Endometrial microvascular endothelial cells (primary cell): ENCODE measurements around the gene GET3. TPM values are rescaled to one million over a fixed set of nuclear protein-coding genes. Genes with fewer than 3 reads are reported as not detected.

Source experiments
- in situ Hi-C: cut with HindIII; loops from 2 replicates; pipeline ENCODE4 v1.10.0; 2017; ENCODE audit warnings: low sequenced_read_pairs, low pct_unique_long_range_greater_than_20kb; ENCODE audit errors: inconsistent ontology term
- total RNA-seq: library from RNA; depleted of rRNA; stranded (reverse); fragments of >200 nt; gene quantifications from one replicate; pipeline ENCODE4 v1.2.3, GENCODE V29; 2015; ENCODE audit errors: inconsistent ontology term

The GET3 gene
- total RNA-seq, 1 donor from 2014 or later: 131 TPM

DNA sequence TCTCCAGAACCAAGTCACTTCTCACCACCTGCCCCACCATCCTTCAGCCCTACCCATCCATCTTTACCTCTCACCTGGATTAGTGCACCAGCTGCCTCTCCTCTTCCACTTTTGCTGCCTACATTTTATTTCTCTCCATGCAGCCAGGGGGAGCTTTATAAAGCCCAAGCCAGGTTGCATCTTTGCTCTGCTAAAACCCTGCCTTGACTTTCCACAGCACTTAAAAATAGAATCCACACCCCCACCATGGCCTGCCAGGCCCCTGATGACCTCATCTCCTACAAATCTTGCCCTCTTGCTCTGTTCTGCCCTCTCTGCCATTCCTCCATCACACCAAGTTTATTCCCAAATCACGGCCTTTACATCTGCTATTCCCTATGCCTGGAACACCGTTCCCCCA, 36.3 kb downstream of the GET3 start:
- in situ Hi-C loops: no loop called here

DNA sequence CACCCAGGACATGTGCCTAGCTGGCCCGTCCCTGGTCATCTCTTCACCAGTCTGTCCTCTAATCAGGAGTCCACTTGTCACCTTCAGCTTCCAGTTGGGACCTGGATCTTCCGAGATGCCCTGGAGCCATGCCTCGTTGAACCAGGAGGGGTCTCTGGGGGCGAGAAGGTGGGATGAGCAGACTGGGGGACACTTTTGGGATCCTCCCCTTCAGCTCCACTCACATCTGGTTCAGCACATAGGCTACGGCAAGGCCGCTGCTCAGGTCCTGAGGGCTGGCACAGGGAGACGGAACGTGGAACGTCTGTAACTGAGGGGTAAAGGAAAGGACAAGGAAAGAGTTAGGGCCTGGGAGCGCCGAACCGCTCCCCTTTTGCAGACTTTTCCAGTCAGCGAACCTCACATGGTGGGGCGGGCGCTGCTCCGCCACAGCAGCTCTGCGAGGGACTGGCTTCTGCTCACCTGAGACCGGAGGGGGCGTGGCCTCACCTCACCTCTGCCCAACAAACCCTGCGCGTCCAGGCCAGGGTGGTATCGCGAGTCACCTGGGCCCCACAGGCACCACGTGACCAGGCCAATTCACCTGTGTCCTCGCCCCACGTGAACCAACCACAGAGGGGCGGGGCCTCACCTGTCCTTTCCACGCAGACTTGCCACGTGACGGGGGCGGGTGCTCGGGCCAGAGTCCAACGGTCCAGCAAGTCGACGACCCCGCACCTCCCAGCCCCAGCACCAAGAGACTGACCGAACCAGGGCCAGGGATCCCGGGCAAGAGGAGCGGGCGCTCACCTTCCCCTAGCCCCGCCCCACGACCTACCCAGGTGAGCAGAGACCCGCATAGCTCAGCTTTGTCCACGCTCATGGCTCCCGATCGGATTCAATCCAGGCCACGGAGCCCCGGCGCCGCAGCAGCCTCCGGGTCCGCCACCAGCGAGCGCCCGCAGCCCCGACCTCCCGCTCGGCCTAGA, 37.6 kb downstream of the GET3 start, which contains the start of gene HOOK2:
Gene HOOK2 (minus strand): TSS at position 965 of the 968 bp plus-strand sequence. CDS start 103 bp downstream, at position 862.
- in situ Hi-C loops: no loop called here

DNA sequence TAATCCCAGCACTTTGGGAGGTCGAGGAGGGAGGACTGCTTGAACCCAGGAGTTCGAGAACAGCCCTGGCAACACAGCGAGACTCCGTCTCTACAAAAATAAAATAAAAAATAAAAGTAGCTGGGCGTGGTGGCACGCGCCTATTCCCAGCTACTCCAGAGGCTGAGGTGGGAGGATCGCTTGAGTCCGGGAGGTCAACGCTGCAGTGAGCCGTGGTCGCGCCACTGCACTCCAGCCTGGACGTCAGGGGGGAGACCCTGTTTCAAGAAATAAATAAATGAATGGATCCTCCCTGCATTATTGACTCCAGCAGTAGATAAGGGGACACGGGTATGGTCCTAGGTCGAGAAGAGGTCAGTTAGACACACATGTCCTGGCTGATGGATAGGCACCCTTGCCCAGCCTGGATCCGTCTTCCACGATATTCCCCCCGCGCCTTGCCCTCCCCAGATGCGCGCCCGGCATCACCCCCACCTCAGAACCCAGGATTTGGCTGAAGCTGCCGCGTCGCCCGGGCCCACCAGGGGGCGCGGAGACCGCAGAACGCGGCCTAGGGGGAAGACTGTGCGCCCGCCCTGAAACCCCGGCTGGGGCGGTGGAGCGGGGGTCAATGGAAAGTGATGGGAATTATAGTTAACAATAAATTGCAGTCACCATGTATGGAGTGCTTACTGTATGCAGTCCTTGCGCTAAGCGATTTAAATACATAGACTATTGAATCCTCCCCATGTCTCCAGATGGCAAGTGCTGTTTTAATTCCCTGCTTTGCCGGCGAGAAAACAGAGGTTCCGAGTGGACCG, 40.1 kb downstream of the GET3 start:
- in situ Hi-C loops: no loop called here

DNA sequence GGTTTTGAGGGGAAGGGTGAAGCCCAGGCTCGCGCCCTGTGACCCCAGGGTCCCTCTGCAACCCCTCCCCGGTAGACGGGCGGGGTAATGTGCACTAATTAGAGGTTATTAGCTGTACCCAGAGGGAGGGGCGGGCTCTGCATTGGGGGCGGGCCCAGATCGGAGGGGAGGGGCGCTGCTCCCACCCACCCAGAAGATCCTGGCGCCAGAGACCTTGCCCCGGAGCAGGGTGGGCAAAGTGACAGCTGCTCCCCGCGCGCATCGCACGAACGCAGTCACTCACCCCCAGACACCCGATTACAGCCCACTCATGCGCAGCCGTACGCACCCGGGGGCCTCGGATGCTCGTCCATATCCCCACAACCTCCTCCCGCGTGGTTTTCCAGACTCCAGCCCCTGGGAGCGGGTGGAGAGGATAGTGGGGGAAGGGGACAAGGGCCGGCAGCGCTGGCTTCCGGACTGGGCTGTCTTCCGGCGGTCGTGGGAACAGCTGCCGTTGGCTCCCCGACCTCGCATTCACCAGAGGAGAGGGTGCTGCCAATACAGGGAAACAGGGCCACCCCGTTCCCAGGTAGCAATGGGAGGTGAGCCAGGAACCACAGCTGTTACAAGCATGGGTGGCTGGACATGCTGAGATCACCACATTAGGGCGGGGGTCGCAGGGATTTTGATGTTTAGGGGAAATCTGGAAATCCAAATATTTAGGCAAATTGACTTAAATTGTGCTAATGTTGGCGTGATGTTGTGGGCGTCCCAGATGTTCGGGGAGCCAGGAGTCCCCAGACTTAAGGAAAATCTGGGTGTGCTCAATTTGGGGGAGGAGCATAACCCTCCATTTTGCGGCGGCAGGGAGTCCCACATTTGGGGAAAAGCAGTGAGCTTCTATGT, 41.0 kb downstream of the GET3 start:
- in situ Hi-C loops: no loop called here

DNA sequence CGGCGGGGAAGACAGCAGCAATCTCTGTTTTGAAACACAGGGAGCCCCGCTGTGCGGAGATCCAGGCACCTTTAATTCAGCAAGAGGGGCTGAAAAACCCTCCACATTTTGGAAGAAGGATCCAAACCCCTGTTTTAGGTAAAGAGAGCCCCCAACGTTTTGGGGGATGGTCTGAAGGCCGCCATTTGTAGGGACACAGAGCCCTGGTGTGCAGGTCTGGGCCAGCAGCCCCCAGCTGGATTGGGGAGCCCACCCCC, 41.5 kb downstream of the GET3 start:
- in situ Hi-C loops: no loop called here

DNA sequence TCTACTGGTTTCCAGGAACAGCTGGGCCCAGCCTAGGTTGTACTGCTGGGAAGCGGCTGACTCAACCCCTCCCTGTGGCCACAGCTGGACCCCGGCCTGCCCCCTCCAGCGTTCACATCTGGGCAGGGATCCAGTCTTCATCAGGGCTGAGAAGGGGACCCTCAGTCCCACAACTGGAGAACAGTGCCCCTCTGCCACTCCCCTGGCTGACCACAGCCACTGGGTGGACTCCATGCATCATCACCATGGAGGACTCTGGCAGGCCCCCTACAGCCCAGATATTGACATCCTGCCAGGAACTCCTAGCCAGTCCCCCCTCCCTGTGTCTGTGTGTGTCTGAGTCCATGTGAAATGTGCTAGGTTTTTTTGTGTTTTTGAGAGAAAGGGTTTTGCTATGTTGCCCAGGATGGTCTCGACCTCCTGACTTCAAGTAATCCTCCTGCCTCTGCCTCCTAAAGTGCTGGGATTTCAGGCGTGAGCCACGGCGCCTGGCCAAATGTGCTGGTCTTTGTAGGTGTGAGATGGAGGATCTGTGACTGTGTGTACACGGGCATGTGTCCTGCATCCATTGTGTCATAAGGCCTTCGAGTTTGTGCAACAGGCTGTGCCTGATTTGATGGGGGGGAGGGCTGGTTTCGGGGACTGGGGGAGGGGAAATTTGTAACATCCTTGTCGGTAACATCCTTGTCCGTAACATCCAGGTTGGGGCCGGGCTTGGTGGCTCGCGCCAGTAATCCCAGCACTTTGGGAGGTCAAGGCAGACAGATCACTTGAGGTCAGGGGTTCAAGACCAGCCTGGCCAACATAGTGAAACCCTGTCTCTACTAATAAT, 42.1 kb downstream of the GET3 start:
- in situ Hi-C loops: no loop called here

DNA sequence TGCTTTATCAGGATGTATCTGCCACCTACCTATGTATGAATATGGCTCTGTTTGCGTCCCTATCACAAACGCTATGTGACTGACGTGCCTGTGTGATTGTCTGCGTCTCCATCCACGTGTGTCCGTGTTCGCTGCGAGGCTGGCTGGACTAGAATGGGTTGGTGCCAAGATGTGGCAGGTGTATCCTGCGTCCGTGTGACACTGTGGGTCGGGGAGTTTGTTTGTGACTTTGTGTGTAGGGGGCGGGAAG, 44.8 kb downstream of the GET3 start:
- in situ Hi-C loops: no loop called here

DNA sequence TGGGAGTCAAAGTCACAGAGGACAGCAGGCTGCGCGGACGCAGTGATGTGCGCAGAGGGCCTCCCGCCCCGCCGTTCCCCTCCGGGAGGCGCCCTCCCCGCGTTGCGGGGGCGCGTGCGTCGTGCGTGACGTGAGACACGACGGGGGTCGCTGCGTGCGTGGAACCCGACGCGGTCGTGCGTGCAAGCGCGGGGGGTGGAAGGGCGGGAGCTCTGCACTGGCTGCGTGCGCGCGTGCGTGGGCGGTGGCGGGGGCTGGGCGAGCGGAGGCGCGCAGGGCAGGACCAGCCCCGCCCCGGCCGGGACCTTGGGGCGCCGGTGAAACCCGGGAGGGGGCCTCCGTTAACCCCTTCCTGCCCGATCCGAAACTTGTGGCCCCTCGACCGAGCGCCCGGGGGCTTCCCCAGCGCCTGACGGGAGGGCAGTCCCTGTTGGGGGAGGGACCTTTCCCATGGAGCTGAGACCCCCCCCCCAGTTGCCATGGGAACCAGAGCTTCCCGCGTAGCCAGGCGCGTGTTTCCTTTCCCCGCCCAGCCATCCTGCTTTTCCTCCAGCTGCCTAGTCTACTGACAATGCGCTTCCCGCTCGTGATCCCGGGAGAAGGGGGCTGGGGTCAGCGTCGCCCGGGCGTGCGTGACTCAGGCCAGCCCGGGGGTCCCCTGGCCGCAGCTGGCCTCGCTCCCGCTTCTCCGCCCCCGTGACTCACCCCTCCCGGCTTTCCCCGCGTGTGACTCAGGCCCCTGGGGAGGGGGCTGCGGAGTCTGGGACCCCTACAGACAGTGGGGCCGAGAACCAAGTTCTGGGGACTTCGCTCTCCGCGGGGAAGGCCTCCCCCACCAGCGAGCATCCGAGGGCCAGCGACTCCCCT, 45.4 kb downstream of the GET3 start:
- in situ Hi-C loops: no loop called here

DNA sequence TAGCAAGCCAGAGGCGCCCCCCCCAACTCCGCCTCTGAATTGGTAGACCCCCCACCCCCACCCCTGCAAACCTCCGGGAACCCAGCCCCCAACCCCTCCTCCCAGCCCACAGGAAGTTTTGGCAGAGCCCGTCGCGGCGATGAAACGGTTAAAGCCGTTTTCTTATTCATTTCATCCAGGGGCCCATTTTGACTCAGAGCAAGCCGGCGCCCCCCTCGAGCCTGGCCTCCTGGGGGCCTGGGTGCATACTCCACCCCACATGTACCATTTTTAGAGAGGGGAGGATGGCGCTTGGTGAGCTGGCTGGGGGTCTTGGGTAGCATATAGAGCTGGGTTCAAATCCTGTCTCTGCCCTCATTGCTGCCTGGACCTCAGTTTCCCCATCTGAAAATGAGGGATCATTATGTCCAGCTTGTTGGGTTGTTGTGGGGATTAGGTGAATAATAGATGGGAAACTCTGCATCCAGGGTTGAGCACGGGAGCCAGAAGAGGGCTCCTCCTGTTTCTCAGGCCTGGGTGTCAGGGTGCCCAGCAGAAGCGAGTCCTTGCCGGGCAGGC, 46.1 kb downstream of the GET3 start:
- in situ Hi-C loops: no loop called here

DNA sequence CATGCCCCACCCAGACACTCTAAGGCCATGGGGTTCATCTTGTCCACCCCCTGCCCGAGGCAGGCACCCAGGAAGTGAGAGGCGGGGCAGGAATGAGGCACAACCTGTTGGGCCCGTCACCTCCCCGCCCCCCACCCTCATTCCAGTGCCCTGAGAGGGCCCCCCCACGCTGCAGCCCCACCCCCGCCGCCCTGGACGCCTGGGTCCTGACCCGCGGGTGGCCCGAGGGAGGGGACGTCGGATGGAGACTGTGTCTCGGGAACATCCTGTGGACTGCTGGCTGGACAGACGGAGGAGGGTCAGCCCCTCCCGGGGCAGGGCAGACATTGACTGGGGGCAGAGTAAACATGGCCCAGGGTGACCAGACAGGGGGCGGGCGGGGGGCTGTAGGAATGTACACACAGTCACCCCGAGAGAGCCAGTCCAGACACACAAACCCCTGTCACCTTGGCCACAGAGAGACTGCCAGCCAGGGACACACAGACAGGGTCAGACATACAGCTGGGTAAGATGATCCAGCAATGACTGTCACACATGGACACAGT, 46.6 kb downstream of the GET3 start:
- in situ Hi-C loops: no loop called here

DNA sequence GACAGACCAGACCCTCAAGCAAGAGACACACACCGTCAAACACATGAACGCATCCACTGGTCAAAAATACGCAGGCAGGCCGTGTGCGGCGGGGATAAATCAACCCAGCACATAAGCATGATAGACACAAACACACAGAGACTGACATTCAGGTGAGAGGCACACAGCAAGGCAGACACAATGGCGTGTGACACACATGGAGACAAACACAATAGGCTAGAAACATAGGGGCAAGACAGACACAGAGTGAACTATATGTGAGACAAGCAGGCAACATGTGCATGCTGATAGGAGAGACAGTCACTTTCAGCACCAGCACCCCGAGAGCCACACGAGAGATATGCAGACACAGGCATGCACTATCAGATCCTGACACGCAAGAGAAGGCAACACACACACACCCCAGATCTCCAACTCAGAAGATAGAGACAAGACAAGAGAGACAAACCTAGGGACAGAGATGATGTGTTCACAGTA, 47.1 kb downstream of the GET3 start:
- in situ Hi-C loops: no loop called here

DNA sequence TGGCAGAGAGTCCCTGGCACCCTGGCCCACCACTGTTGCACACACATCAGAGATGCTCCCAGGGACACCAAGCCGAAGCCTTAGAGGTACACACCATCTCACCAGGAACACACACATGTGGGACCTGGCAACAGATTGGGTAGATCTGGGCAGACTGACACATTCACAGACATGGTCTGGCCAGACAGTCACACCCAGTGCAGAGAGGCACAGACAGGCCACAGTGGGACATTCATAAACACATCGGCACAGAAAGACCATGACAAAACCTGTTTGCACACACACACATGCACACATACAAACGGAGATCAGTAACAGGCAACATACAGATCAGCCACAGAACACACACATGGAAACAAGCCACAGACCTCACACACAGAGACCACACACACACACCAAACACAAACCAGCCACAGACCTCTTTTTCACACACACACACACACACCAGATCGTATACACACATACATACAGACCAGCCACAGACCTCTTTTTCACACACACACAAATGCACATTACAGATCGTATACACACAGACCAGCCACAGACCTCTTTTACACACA, 47.7 kb downstream of the GET3 start:
- in situ Hi-C loops: no loop called here

DNA sequence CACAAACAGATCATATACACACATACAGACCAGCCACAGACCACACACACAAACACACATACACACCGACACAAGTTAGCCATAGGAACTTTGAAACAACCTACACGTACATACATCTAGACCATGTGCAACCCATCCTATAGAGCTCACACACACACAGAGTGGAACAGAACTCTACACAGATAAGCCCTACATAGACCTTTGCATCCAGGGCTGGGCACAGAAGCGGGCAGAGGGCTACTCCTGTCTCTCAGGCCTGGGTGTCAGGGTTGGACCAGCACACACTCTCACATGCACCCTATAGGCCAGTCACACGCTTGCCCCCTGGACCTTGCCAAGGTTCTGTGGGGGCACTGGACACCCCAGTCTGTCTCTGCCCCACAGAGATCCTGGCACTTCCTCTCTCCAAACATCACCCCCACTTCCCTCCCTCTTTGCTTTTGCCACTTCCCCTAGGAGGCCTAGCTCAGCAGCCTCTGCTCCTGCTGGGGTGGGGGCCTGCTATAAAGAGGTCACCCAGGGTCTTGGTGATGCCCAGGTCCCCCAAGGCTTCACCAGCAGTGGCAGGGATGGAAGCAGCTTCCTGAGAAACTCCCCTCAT, 48.2 kb downstream of the GET3 start:
- in situ Hi-C loops: no loop called here

DNA sequence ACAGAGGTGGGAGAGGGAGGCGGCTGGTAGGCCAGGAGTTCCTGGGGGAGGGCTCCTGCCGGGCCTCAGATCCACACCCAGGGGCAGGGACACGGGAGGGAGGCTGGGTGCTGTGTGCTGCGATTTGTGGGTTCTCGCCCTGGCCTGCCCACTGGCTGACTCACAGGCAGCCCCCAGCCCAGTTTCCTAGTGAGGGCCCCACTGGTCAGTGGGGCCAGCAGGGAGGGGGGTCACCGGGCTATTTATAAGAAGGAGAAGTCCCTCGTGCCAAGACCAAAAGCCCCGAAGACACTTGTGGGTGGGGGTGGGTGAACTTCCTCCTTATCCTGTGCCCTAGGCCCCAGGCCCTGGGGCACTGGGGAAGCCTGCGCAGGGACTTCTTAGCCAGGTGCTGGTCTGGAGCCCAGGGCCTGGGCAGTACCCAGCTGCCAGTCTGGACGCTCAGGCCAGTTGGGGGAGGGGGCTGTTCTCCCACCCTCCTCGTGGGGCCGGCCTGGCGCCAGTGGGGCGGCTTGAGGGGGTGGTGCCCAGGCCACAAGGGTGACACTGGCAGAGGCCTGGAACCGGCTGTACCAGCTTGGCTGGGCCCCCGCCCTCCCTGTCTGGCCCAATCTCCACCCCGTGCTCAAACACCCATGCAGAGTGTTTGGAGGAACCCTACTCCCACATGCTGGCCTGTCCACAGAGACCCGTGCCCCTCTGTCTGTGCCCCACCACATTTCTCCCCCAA, 49.0 kb downstream of the GET3 start:
- in situ Hi-C loops: no loop called here

DNA sequence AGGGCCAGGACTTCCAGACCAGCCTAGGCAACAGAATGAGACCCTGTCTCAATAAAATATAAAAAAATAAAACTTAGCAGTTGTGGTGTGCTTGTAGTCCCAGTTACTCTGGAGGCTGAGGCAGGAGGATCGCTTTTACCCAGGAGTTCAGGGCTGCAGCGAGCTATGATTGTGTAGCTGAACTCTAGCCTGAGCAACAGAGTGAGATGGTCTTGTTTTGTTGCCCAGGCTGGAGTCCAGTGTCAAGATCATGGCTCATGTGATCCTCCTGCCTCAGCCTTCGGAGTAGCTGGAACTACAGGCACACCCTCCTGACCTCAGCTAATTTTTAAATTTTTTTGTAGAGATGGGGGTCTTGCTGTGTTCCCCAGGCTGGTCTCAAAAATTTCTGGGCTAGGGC, 49.7 kb downstream of the GET3 start:
- in situ Hi-C loops: no loop called here

DNA sequence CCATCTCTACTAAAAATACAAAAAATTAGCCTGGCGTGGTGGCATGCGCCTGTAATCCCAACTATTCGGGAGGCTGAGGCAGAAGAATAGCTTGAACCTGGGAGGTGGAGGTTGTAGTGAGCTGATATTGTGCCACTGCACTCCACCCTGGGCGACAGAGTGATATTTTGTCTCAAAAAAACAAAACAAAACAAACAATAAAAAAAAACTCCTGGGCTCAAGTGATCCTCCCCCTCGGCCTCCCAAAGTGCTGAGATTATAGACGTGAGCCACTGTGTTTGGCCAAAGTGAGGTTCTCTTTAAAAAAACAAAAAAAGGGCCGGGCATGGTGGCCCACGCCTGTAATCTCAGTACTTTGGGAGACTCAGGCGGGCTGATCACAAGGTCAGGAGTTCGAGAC, 50.2 kb downstream of the GET3 start:
- in situ Hi-C loops: no loop called here
